ENCODE results near the gene ACTR10.

GRCh38 chr14:58274881-58275280, 74.9 kb downstream of the ACTR10 start:
- TF ChIP-seq, protein P1, sequence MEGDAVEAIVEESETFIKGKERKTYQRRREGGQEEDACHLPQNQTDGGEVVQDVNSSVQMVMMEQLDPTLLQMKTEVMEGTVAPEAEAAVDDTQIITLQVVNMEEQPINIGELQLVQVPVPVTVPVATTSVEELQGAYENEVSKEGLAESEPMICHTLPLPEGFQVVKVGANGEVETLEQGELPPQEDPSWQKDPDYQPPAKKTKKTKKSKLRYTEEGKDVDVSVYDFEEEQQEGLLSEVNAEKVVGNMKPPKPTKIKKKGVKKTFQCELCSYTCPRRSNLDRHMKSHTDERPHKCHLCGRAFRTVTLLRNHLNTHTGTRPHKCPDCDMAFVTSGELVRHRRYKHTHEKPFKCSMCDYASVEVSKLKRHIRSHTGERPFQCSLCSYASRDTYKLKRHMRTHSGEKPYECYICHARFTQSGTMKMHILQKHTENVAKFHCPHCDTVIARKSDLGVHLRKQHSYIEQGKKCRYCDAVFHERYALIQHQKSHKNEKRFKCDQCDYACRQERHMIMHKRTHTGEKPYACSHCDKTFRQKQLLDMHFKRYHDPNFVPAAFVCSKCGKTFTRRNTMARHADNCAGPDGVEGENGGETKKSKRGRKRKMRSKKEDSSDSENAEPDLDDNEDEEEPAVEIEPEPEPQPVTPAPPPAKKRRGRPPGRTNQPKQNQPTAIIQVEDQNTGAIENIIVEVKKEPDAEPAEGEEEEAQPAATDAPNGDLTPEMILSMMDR (IDR thresholded peaks at IDR 0.05 in 8 of 11, conservative IDR thresholded peaks at IDR 0.05 in 3 of 11), result no peak
- no peak for TF ChIP-seq POLR2A (IDR thresholded peaks at IDR 0.05)
- no peak for TF ChIP-seq POLR2AphosphoS5 (IDR thresholded peaks at IDR 0.05)

Data from spleen (tissue), 7 donors.